HEK293 (cell line): ENCODE results near the gene SCLT1.

Source experiments
- CTCF ChIA-PET: fragments of 350-600 bp; formaldehyde crosslinking; extraction: SDS; loops from one replicate; lab custom pipeline; 2021; ENCODE audit warnings: antibody characterized with exemption; lab: Yijun Ruan, JAX
- POLR2A ChIA-PET: fragments of 300-600 bp; formaldehyde crosslinking; extraction: SDS; loops from one replicate; lab custom pipeline; 2020; ENCODE audit warnings: antibody characterized with exemption, inconsistent platforms; lab: Yijun Ruan, JAX
- H3K27ac ChIP-seq: fragments of 200-500 bp; sonication (Bioruptor generic); 2 replicates; pipeline ENCODE4 v1.5.1; 2014; ENCODE audit warnings: low read depth, low read length, control low read depth, inconsistent platforms; ENCODE audit errors: extremely low read depth
- H3K36me3 ChIP-seq, 2 experiments: fragments of 200-500 bp in 1 of 2; sonication (Bioruptor generic) in 1 of 2; 1 replicate in 1 of 2; 2 replicates in 1 of 2; pipeline ENCODE4 v1.5.1; 2014 to 2017; ENCODE audit warnings: inconsistent platforms in 2 of 2, low read length in 2 of 2; ENCODE audit not compliant: control insufficient read depth in 2 of 2, insufficient read depth in 1 of 2
- H3K4me1 ChIP-seq: fragments of 200-500 bp; sonication (Bioruptor generic); 2 replicates; pipeline ENCODE4 v1.5.1; 2014; ENCODE audit warnings: mild to moderate bottlenecking, low read length, inconsistent platforms; ENCODE audit not compliant: control insufficient read depth, insufficient read depth
- H3K4me3 ChIP-seq: 2 replicates; pipeline ENCODE4 v1.5.1; 2011; ENCODE audit warnings: low read depth, mild to moderate bottlenecking, control low read depth, low read length, moderate library complexity
- H3K9me3 ChIP-seq: fragments of 200-500 bp; sonication (Bioruptor generic); 2 replicates; pipeline ENCODE4 v1.5.1; 2014; ENCODE audit warnings: low read depth, low read length, inconsistent platforms; ENCODE audit not compliant: control insufficient read depth, insufficient read depth
- BCL11A ChIP-seq: fragments of 450-650 bp; formaldehyde crosslinking; IDR thresholded peaks from 2 replicates; pipeline ENCODE4 v1.5.1; 2016; ENCODE audit warnings: low read depth, missing biosample characterization, missing genetic modification characterization
- KLF1 ChIP-seq: fragments of 450-650 bp; formaldehyde crosslinking; IDR thresholded peaks from 2 replicates; pipeline ENCODE4 v1.5.1; 2016; ENCODE audit warnings: missing biosample characterization, missing genetic modification characterization
- KLF7 ChIP-seq: fragments of 450-650 bp; formaldehyde crosslinking; IDR thresholded peaks from 2 replicates; pipeline ENCODE4 v1.5.1; 2016; ENCODE audit warnings: missing biosample characterization, missing genetic modification characterization, borderline replicate concordance
- MYNN ChIP-seq: fragments of 450-650 bp; formaldehyde crosslinking; IDR thresholded peaks from 2 replicates; pipeline ENCODE4 v1.5.1; 2016; ENCODE audit warnings: missing biosample characterization, missing genetic modification characterization, borderline replicate concordance
- PRDM10 ChIP-seq: fragments of 450-650 bp; formaldehyde crosslinking; IDR thresholded peaks from 2 replicates; pipeline ENCODE4 v1.5.1; 2016; ENCODE audit warnings: missing biosample characterization, missing genetic modification characterization
- RBAK ChIP-seq: fragments of 450-650 bp; formaldehyde crosslinking; IDR thresholded peaks from 2 replicates; pipeline ENCODE4 v1.5.1; 2016; ENCODE audit warnings: missing biosample characterization, missing genetic modification characterization
- ZNF148 ChIP-seq: fragments of 450-650 bp; formaldehyde crosslinking; IDR thresholded peaks from 2 replicates; pipeline ENCODE4 v1.5.0; 2017; ENCODE audit warnings: missing biosample characterization, missing genetic modification characterization, borderline replicate concordance
- ZNF175 ChIP-seq: fragments of 450-650 bp; formaldehyde crosslinking; IDR thresholded peaks from 2 replicates; pipeline ENCODE4 v1.5.1; 2016; ENCODE audit warnings: missing biosample characterization, missing genetic modification characterization
- ZNF184 ChIP-seq: fragments of 450-650 bp; IDR thresholded peaks from 2 replicates; pipeline ENCODE4 v1.5.1; 2018; ENCODE audit warnings: missing biosample characterization, mild to moderate bottlenecking, missing genetic modification characterization
- ZNF223 ChIP-seq: fragments of 450-650 bp; formaldehyde crosslinking; IDR thresholded peaks from 2 replicates; pipeline ENCODE4 v1.5.1; 2016; ENCODE audit warnings: missing biosample characterization, missing genetic modification characterization
- ZNF280D ChIP-seq: fragments of 450-650 bp; formaldehyde crosslinking; IDR thresholded peaks from 2 replicates; pipeline ENCODE4 v1.5.1; 2016; ENCODE audit warnings: missing biosample characterization, missing genetic modification characterization
- ZNF433 ChIP-seq: fragments of 450-650 bp; formaldehyde crosslinking; IDR thresholded peaks from 2 replicates; pipeline ENCODE4 v1.5.1; 2016; ENCODE audit warnings: missing biosample characterization, missing genetic modification characterization, low read depth
- ZNF473 ChIP-seq: fragments of 450-650 bp; formaldehyde crosslinking; IDR thresholded peaks from 2 replicates; pipeline ENCODE4 v1.5.1; 2017; ENCODE audit warnings: missing biosample characterization, missing genetic modification characterization
- ZNF518A ChIP-seq: fragments of 450-650 bp; formaldehyde crosslinking; conservative IDR thresholded peaks from 2 replicates; pipeline ENCODE4 v1.5.1; 2016; ENCODE audit warnings: low read depth, missing biosample characterization, missing genetic modification characterization
- ZNF558 ChIP-seq: fragments of 450-650 bp; formaldehyde crosslinking; IDR thresholded peaks from 2 replicates; pipeline ENCODE4 v1.5.1; 2016; ENCODE audit warnings: missing biosample characterization, missing genetic modification characterization
- ZNF624 ChIP-seq: fragments of 450-650 bp; formaldehyde crosslinking; IDR thresholded peaks from 2 replicates; pipeline ENCODE4 v1.5.1; 2017; ENCODE audit warnings: missing biosample characterization, missing genetic modification characterization
- ZNF747 ChIP-seq: fragments of 450-650 bp; formaldehyde crosslinking; IDR thresholded peaks from 2 replicates; pipeline ENCODE4 v1.5.1; 2016; ENCODE audit warnings: missing biosample characterization, missing genetic modification characterization
- ZNF776 ChIP-seq: fragments of 450-650 bp; formaldehyde crosslinking; IDR thresholded peaks from 2 replicates; pipeline ENCODE4 v1.5.0; 2017; ENCODE audit warnings: missing biosample characterization, missing genetic modification characterization, borderline replicate concordance
- ZSCAN23 ChIP-seq: fragments of 450-650 bp; formaldehyde crosslinking; IDR thresholded peaks from 2 replicates; pipeline ENCODE4 v1.5.1; 2016; ENCODE audit warnings: missing biosample characterization, missing genetic modification characterization

The SCLT1 gene

GRCh38 chr4:129064717-129065116 lies 28.6 kb downstream of the SCLT1 start:
- ChIA-PET CTCF (no interaction called here), POLR2A (no interaction called here)
- H3K36me3 ChIP-seq: peaks cover 0 to 16% of the 10 kb centered on the region in 2 experiments; a peak in 1 of 3 replicates

GRCh38 chr4:129063640-129064039 lies 29.7 kb downstream of the SCLT1 start:
- no peak overlapping the region for H3K27ac ChIP-seq
- H3K36me3 ChIP-seq: peaks cover 0 to 16% of the 10 kb centered on the region in 2 experiments; a peak in 1 of 3 replicates
- POLR2A ChIA-PET: no interaction called here
- no peaks in the 10 kb centered on the region for H3K9me3 ChIP-seq
- H3K4me1 ChIP-seq: no peaks in the 10 kb centered on the region
- CTCF ChIA-PET: no interaction called here
- no peak overlapping the region for H3K4me3 ChIP-seq
- TF ChIP-seq PRDM10 (tag by site-specific recombination) (no peak), ZNF558 (tag by site-specific recombination) (no peak), ZNF518A (no peak), MYNN (no peak), ZNF280D (no peak), ZNF473 (tag by site-specific recombination) (no peak), ZNF184 (no peak), ZNF433 (tag by site-specific recombination) (no peak), RBAK (tag by site-specific recombination) (no peak), ZSCAN23 (tag by site-specific recombination) (no peak), KLF1 (tag by site-specific recombination) (no peak), ZNF624 (tag by site-specific recombination) (no peak), BCL11A (tag by site-specific recombination) (no peak)

More at GRCh38 chr4:129064717-129065116, 28.6 kb downstream of the SCLT1 start:
- TF ChIP-seq ZNF175 (tag by site-specific recombination) (no peak), ZNF223 (tag by site-specific recombination) (no peak), ZNF747 (tag by site-specific recombination) (no peak), ZNF148 (no peak), KLF7 (no peak), RBAK (tag by site-specific recombination) (no peak), ZNF776 (tag by site-specific recombination) (no peak)
- no peak overlapping the region for H3K4me3 ChIP-seq
- H3K9me3 ChIP-seq: no peaks in the 10 kb centered on the region
- no peak overlapping the region for H3K27ac ChIP-seq
- no peaks in the 10 kb centered on the region for H3K4me1 ChIP-seq
